ENCODE results near the gene SLC22A15.

DNA sequence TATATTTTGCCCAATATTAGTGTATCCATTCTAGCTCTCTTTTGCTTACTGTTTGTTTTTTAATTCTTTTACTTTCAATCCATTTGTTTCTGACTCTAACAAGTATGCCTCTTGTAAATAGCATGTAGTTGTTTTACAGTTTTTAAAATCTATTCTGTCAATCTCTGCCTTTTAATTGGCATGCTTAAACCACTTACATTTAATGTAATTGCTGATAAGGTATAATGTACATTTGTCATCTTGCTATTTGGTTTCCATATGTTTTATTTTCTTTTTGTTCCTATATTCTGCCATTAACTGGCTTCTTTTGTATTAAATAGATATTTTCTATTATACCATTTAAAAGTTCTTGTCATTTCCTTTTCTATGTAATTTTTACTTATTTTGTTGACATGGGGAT lies 118.7 kb downstream of the SLC22A15 start:
- TF ChIP-seq ZFP3 (CRISPR knock-in tag; IDR thresholded peaks at IDR 0.05) (no peak), PATZ1 (CRISPR knock-in tag; IDR thresholded peaks at IDR 0.05; ENCODE audit: borderline replicate concordance) (no peak), TCF4 (CRISPR knock-in tag; IDR thresholded peaks at IDR 0.05; ENCODE audit: borderline replicate concordance) (no peak), ZFP30 (CRISPR knock-in tag; IDR thresholded peaks at IDR 0.05) (no peak), RARB (CRISPR knock-in tag; IDR thresholded peaks at IDR 0.05) (no peak), SNAI2 (CRISPR knock-in tag; IDR thresholded peaks at IDR 0.05) (no peak)
